C4-2B (cell line): Measurements from ENCODE around the gene CNTN5.
A peak's percentile ranks its signal among the peaks of the same experiment; 100 is the strongest.
"Not testable (repeated sequence)": the region's sequence is repeated elsewhere in the genome, so short reads cannot be mapped to it uniquely, and the experiment has no call there.

Source experiments
- H3K27ac ChIP-seq: fragments of 450-650 bp; 2 replicates; pipeline ENCODE4 v1.5.1; 2017
- CTCF ChIP-seq: fragments of 450-650 bp; conservative IDR thresholded peaks from 2 replicates; pipeline ENCODE4 v1.5.1; 2017; ENCODE audit warnings: mild to moderate bottlenecking
- ZFX ChIP-seq: fragments of 450-650 bp; IDR thresholded peaks from 2 replicates; pipeline ENCODE4 v1.6.1; 2017

The CNTN5 gene

GRCh38 chr11:99117603-99118002 is 96.9 kb downstream of the CNTN5 start:
- TF ChIP-seq ZFX (no peak), CTCF (no peak; the same call in 1 of the 2 replicates)

GRCh38 chr11:99133862-99134261 is 113.1 kb downstream of the CNTN5 start:
- H3K27ac ChIP-seq = not testable (repeated sequence)

More at GRCh38 chr11:99117603-99118002, 96.9 kb downstream of the CNTN5 start:
- no peak overlapping the region for H3K27ac ChIP-seq

GRCh38 chr11:99135508-99135907 is 114.8 kb downstream of the CNTN5 start:
- TF ChIP-seq CTCF (no peak), ZFX (no peak)
- H3K27ac ChIP-seq = no peak overlapping the region

- no peak for TF ChIP-seq CTCF
- TF ChIP-seq ZFX = no peak
- no peak overlapping the region for H3K27ac ChIP-seq
Measured at GRCh38 chr11:99142237-99142636, 121.5 kb downstream of the CNTN5 start.

- no peak for TF ChIP-seq ZFX
- TF ChIP-seq CTCF = no peak
- H3K27ac ChIP-seq = no peak overlapping the region
Measured at GRCh38 chr11:99148352-99148751, 127.6 kb downstream of the CNTN5 start.

GRCh38 chr11:99154277-99154676 is 133.5 kb downstream of the CNTN5 start:
- no peak overlapping the region for H3K27ac ChIP-seq
- TF ChIP-seq CTCF (no peak), ZFX (no peak)

- H3K27ac ChIP-seq = no peak overlapping the region
- TF ChIP-seq ZFX (no peak), CTCF (peak; percentile 21)
Measured at GRCh38 chr11:99160447-99160846, 139.7 kb downstream of the CNTN5 start.

- TF ChIP-seq CTCF (no peak), ZFX (no peak)
- H3K27ac ChIP-seq = no peak overlapping the region
Measured at GRCh38 chr11:99162819-99163218, 142.1 kb downstream of the CNTN5 start.
